WTC11 (cell line): ENCODE measurements around the gene UNC5A. TPM values are rescaled to one million over a fixed set of nuclear protein-coding genes. Genes with fewer than 3 reads are reported as not detected.

Source experiments
- CREM ChIP-seq: sonication (generic); formaldehyde crosslinking; IDR thresholded peaks from 2 replicates; pipeline ENCODE4 v1.8.1; 2022; ENCODE audit warnings: mild to moderate bottlenecking, missing genetic modification reagents, moderate library complexity
- EMX1 ChIP-seq: fragments of 250-450 bp; sonication (Bioruptor Pico); IDR thresholded peaks from 2 replicates; pipeline ENCODE4 v1.8.0; 2021; ENCODE audit warnings: mild to moderate bottlenecking
- FOXK1 ChIP-seq: sonication (generic); formaldehyde crosslinking; IDR thresholded peaks from 2 replicates; pipeline ENCODE4 v1.8.0; 2022; ENCODE audit warnings: mild to moderate bottlenecking, moderate library complexity, missing genetic modification reagents
- FOXP1 ChIP-seq: sonication (generic); formaldehyde crosslinking; IDR thresholded peaks from 2 replicates; pipeline ENCODE4 v1.8.0; 2022; ENCODE audit warnings: missing genetic modification reagents, mild to moderate bottlenecking, moderate library complexity, borderline replicate concordance
- JUN ChIP-seq: sonication (generic); formaldehyde crosslinking; IDR thresholded peaks from 2 replicates; pipeline ENCODE4 v1.8.0; 2023; ENCODE audit warnings: mild to moderate bottlenecking, missing genetic modification reagents
- NFE2L1 ChIP-seq: sonication (generic); formaldehyde crosslinking; IDR thresholded peaks from 2 replicates; pipeline ENCODE4 v1.8.1; 2023; ENCODE audit warnings: missing genetic modification reagents
- NR2C2 ChIP-seq: sonication (generic); formaldehyde crosslinking; IDR thresholded peaks from 2 replicates; pipeline ENCODE4 v1.8.0; 2022; ENCODE audit warnings: mild to moderate bottlenecking, missing genetic modification reagents
- SOX15 ChIP-seq: fragments of 250-450 bp; sonication (Bioruptor Pico); IDR thresholded peaks from 2 replicates; pipeline ENCODE4 v1.9.0; 2021; ENCODE audit warnings: mild to moderate bottlenecking
- SP1 ChIP-seq: sonication (generic); formaldehyde crosslinking; conservative IDR thresholded peaks from 2 replicates; pipeline ENCODE4 v1.8.1; 2022; ENCODE audit warnings: missing genetic modification reagents
- TEAD1 ChIP-seq: sonication (generic); formaldehyde crosslinking; IDR thresholded peaks from 2 replicates; pipeline ENCODE4 v1.8.0; 2022; ENCODE audit warnings: mild to moderate bottlenecking, missing genetic modification reagents
- TEAD4 ChIP-seq: sonication (generic); formaldehyde crosslinking; IDR thresholded peaks from 2 replicates; pipeline ENCODE4 v1.8.0; 2022; ENCODE audit warnings: mild to moderate bottlenecking, missing genetic modification reagents
- total RNA-seq: library from RNA; stranded (reverse); gene quantifications from 3 replicates; pipeline ENCODE4 v1.2.3, GENCODE V29; 2021
- TF ChIP-seq, protein P1 (sequence below): fragments of 250-450 bp; sonication (Bioruptor Pico); IDR thresholded peaks from 2 replicates; pipeline ENCODE4 v1.9.0; 2021; ENCODE audit warnings: mild to moderate bottlenecking
- TF ChIP-seq, protein P2 (sequence below): sonication (generic); formaldehyde crosslinking; IDR thresholded peaks from 2 replicates; pipeline ENCODE4 v1.8.0; 2023; ENCODE audit warnings: mild to moderate bottlenecking, missing genetic modification reagents
- TF ChIP-seq, protein P3 (sequence below): sonication (generic); formaldehyde crosslinking; IDR thresholded peaks from 2 replicates; pipeline ENCODE4 v1.8.0; 2022; ENCODE audit warnings: mild to moderate bottlenecking, missing genetic modification reagents
- TF ChIP-seq, protein P4 (sequence below): sonication (generic); formaldehyde crosslinking; IDR thresholded peaks from 2 replicates; pipeline ENCODE4 v1.8.0; 2022; ENCODE audit warnings: mild to moderate bottlenecking, missing genetic modification reagents
- TF ChIP-seq, protein P5 (sequence below): sonication (generic); formaldehyde crosslinking; conservative IDR thresholded peaks from 2 replicates; pipeline ENCODE4 v1.8.1; 2023; ENCODE audit warnings: mild to moderate bottlenecking, low read depth, missing genetic modification reagents, moderate library complexity
- TF ChIP-seq, protein P6 (sequence below): fragments of 250-450 bp; sonication (Bioruptor Pico); IDR thresholded peaks from 2 replicates; pipeline ENCODE4 v1.8.0; 2021; ENCODE audit warnings: mild to moderate bottlenecking
- TF ChIP-seq, protein P7 (sequence below): fragments of 250-450 bp; sonication (Bioruptor Pico); IDR thresholded peaks from 2 replicates; pipeline ENCODE4 v1.9.0; 2021; ENCODE audit warnings: moderate library complexity, mild to moderate bottlenecking, inconsistent platforms, borderline replicate concordance
- TF ChIP-seq, protein P8 (sequence below): sonication (generic); formaldehyde crosslinking; IDR thresholded peaks from 2 replicates; pipeline ENCODE4 v1.8.0; 2023; ENCODE audit warnings: missing genetic modification reagents, mild to moderate bottlenecking, borderline replicate concordance
- TF ChIP-seq, protein P9 (sequence below): sonication (generic); formaldehyde crosslinking; IDR thresholded peaks from 2 replicates; pipeline ENCODE4 v1.8.0; 2022; ENCODE audit warnings: mild to moderate bottlenecking, missing genetic modification reagents

UNC5A gene
- total RNA-seq, 1 experiment from 2014 or later, result 10.2 TPM

DNA sequence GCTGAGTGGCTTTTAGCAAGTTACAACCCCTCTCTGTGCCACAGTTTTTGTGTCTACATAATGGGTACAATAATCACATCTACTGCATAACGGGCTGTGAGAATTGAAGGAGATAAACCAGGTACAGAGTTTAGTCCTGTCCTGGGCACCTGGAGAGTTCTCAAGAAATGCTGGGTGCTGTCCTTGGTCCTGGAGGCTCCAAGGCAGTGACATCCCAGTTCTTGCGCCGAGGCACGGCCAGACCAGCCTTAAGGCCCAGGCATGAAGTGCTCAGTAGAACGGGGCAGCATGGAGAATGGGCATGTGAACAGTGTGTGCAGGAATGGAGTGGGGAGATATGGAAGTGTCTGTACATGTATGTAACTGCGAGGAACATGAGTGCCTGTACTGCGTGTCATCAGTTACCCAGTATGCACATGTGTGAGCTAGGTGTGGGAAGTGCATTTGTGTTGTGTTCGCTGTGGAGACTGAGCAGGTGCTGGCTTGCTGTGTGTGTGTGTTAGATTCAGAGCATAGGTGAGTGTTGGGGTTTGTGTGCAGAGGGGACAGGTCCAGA lies 6.3 kb upstream of the UNC5A start (continued):
- TF ChIP-seq, protein P1, sequence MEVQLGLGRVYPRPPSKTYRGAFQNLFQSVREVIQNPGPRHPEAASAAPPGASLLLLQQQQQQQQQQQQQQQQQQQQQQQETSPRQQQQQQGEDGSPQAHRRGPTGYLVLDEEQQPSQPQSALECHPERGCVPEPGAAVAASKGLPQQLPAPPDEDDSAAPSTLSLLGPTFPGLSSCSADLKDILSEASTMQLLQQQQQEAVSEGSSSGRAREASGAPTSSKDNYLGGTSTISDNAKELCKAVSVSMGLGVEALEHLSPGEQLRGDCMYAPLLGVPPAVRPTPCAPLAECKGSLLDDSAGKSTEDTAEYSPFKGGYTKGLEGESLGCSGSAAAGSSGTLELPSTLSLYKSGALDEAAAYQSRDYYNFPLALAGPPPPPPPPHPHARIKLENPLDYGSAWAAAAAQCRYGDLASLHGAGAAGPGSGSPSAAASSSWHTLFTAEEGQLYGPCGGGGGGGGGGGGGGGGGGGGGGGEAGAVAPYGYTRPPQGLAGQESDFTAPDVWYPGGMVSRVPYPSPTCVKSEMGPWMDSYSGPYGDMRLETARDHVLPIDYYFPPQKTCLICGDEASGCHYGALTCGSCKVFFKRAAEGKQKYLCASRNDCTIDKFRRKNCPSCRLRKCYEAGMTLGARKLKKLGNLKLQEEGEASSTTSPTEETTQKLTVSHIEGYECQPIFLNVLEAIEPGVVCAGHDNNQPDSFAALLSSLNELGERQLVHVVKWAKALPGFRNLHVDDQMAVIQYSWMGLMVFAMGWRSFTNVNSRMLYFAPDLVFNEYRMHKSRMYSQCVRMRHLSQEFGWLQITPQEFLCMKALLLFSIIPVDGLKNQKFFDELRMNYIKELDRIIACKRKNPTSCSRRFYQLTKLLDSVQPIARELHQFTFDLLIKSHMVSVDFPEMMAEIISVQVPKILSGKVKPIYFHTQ, result no peak
- TF ChIP-seq SOX15 (CRISPR knock-in tag), result no peak
- TF ChIP-seq, protein P2, sequence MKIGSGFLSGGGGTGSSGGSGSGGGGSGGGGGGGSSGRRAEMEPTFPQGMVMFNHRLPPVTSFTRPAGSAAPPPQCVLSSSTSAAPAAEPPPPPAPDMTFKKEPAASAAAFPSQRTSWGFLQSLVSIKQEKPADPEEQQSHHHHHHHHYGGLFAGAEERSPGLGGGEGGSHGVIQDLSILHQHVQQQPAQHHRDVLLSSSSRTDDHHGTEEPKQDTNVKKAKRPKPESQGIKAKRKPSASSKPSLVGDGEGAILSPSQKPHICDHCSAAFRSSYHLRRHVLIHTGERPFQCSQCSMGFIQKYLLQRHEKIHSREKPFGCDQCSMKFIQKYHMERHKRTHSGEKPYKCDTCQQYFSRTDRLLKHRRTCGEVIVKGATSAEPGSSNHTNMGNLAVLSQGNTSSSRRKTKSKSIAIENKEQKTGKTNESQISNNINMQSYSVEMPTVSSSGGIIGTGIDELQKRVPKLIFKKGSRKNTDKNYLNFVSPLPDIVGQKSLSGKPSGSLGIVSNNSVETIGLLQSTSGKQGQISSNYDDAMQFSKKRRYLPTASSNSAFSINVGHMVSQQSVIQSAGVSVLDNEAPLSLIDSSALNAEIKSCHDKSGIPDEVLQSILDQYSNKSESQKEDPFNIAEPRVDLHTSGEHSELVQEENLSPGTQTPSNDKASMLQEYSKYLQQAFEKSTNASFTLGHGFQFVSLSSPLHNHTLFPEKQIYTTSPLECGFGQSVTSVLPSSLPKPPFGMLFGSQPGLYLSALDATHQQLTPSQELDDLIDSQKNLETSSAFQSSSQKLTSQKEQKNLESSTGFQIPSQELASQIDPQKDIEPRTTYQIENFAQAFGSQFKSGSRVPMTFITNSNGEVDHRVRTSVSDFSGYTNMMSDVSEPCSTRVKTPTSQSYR (CRISPR knock-in tag), result peak; percentile 48; the same call in 1 of the 2 replicates
- TF ChIP-seq NR2C2 (CRISPR knock-in tag), result no peak
- TF ChIP-seq, protein P3, sequence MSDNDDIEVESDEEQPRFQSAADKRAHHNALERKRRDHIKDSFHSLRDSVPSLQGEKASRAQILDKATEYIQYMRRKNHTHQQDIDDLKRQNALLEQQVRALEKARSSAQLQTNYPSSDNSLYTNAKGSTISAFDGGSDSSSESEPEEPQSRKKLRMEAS (CRISPR knock-in tag), result 0 out of 2 replicates have a peak, but pooled peaks have one; percentile 28
- TF ChIP-seq, protein P4, sequence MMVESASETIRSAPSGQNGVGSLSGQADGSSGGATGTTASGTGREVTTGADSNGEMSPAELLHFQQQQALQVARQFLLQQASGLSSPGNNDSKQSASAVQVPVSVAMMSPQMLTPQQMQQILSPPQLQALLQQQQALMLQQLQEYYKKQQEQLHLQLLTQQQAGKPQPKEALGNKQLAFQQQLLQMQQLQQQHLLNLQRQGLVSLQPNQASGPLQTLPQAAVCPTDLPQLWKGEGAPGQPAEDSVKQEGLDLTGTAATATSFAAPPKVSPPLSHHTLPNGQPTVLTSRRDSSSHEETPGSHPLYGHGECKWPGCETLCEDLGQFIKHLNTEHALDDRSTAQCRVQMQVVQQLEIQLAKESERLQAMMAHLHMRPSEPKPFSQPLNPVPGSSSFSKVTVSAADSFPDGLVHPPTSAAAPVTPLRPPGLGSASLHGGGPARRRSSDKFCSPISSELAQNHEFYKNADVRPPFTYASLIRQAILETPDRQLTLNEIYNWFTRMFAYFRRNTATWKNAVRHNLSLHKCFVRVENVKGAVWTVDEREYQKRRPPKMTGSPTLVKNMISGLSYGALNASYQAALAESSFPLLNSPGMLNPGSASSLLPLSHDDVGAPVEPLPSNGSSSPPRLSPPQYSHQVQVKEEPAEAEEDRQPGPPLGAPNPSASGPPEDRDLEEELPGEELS (CRISPR knock-in tag), result peak; percentile 84; the same call in 1 of the 2 replicates
- no peak for TF ChIP-seq EMX1
- peak; percentile 88; the same call in 1 of the 2 replicates for TF ChIP-seq FOXP1 (CRISPR knock-in tag)
- TF ChIP-seq, protein P5, sequence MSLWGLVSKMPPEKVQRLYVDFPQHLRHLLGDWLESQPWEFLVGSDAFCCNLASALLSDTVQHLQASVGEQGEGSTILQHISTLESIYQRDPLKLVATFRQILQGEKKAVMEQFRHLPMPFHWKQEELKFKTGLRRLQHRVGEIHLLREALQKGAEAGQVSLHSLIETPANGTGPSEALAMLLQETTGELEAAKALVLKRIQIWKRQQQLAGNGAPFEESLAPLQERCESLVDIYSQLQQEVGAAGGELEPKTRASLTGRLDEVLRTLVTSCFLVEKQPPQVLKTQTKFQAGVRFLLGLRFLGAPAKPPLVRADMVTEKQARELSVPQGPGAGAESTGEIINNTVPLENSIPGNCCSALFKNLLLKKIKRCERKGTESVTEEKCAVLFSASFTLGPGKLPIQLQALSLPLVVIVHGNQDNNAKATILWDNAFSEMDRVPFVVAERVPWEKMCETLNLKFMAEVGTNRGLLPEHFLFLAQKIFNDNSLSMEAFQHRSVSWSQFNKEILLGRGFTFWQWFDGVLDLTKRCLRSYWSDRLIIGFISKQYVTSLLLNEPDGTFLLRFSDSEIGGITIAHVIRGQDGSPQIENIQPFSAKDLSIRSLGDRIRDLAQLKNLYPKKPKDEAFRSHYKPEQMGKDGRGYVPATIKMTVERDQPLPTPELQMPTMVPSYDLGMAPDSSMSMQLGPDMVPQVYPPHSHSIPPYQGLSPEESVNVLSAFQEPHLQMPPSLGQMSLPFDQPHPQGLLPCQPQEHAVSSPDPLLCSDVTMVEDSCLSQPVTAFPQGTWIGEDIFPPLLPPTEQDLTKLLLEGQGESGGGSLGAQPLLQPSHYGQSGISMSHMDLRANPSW (CRISPR knock-in tag), result no peak
- TF ChIP-seq, protein P6, sequence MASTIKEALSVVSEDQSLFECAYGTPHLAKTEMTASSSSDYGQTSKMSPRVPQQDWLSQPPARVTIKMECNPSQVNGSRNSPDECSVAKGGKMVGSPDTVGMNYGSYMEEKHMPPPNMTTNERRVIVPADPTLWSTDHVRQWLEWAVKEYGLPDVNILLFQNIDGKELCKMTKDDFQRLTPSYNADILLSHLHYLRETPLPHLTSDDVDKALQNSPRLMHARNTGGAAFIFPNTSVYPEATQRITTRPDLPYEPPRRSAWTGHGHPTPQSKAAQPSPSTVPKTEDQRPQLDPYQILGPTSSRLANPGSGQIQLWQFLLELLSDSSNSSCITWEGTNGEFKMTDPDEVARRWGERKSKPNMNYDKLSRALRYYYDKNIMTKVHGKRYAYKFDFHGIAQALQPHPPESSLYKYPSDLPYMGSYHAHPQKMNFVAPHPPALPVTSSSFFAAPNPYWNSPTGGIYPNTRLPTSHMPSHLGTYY, result no peak
- TF ChIP-seq JUN, result no peak; the same call in 1 of the 2 replicates
- peak; percentile 50; the same call in 1 of the 2 replicates for TF ChIP-seq NFE2L1 (CRISPR knock-in tag)
- TF ChIP-seq CREM (CRISPR knock-in tag), result 0 out of 2 replicates have a peak, but pooled peaks have one; percentile 27
- TF ChIP-seq, protein P7, sequence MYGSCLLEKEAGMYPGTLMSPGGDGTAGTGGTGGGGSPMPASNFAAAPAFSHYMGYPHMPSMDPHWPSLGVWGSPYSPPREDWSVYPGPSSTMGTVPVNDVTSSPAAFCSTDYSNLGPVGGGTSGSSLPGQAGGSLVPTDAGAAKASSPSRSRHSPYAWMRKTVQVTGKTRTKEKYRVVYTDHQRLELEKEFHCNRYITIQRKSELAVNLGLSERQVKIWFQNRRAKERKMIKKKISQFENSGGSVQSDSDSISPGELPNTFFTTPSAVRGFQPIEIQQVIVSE (CRISPR knock-in tag), result no peak
- TF ChIP-seq TEAD1 (CRISPR knock-in tag), result peak; percentile 77
- TF ChIP-seq, protein P8, sequence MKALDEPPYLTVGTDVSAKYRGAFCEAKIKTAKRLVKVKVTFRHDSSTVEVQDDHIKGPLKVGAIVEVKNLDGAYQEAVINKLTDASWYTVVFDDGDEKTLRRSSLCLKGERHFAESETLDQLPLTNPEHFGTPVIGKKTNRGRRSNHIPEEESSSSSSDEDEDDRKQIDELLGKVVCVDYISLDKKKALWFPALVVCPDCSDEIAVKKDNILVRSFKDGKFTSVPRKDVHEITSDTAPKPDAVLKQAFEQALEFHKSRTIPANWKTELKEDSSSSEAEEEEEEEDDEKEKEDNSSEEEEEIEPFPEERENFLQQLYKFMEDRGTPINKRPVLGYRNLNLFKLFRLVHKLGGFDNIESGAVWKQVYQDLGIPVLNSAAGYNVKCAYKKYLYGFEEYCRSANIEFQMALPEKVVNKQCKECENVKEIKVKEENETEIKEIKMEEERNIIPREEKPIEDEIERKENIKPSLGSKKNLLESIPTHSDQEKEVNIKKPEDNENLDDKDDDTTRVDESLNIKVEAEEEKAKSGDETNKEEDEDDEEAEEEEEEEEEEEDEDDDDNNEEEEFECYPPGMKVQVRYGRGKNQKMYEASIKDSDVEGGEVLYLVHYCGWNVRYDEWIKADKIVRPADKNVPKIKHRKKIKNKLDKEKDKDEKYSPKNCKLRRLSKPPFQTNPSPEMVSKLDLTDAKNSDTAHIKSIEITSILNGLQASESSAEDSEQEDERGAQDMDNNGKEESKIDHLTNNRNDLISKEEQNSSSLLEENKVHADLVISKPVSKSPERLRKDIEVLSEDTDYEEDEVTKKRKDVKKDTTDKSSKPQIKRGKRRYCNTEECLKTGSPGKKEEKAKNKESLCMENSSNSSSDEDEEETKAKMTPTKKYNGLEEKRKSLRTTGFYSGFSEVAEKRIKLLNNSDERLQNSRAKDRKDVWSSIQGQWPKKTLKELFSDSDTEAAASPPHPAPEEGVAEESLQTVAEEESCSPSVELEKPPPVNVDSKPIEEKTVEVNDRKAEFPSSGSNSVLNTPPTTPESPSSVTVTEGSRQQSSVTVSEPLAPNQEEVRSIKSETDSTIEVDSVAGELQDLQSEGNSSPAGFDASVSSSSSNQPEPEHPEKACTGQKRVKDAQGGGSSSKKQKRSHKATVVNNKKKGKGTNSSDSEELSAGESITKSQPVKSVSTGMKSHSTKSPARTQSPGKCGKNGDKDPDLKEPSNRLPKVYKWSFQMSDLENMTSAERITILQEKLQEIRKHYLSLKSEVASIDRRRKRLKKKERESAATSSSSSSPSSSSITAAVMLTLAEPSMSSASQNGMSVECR (CRISPR knock-in tag), result peak; percentile 89; the same call in 1 of the 2 replicates
- TF ChIP-seq, protein P9, sequence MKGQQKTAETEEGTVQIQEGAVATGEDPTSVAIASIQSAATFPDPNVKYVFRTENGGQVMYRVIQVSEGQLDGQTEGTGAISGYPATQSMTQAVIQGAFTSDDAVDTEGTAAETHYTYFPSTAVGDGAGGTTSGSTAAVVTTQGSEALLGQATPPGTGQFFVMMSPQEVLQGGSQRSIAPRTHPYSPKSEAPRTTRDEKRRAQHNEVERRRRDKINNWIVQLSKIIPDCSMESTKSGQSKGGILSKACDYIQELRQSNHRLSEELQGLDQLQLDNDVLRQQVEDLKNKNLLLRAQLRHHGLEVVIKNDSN (CRISPR knock-in tag), result peak; percentile 63; the same call in 1 of the 2 replicates
- peak; percentile 42; the same call in 1 of the 2 replicates for TF ChIP-seq FOXK1 (CRISPR knock-in tag)
- TF ChIP-seq SP1 (CRISPR knock-in tag), result no peak
- TF ChIP-seq TEAD4 (CRISPR knock-in tag), result peak; percentile 62; the same call in 1 of the 2 replicates
